NB4 (cell line): ENCODE results near the gene ZFP1.

Experiments
- CTCF ChIP-seq: IDR thresholded peaks from one replicate; pipeline ENCODE4 v1.5.1; 2012; ENCODE audit warnings: low read depth, low read length
- MAX ChIP-seq: IDR thresholded peaks from 2 replicates; pipeline ENCODE4 v1.6.1; 2011; ENCODE audit warnings: low read depth, low read length
- MYC ChIP-seq: IDR thresholded peaks from 2 replicates; pipeline ENCODE4 v1.6.1; 2011; ENCODE audit warnings: low read depth, low read length
- POLR2A ChIP-seq: IDR thresholded peaks from 2 replicates; pipeline ENCODE4 v1.6.1; 2011; ENCODE audit warnings: mild to moderate bottlenecking; ENCODE audit not compliant: insufficient read length; ENCODE audit errors: extremely low read depth

GRCh38 chr16:75118943-75119539 is 29.3 kb upstream of the ZFP1 start:
- TF ChIP-seq POLR2A (no peak), CTCF (no peak), MAX (no peak), MYC (no peak)
